ENCODE results near the gene NR2E1. TPM values are rescaled to one million over a fixed set of nuclear protein-coding genes. Genes with fewer than 3 reads are reported as not detected.
A peak's percentile ranks its signal among the peaks of the same experiment; 100 is the strongest.

The NR2E1 gene
- total RNA-seq, 2 experiments from 2014 or later, result not detected

GRCh38 chr6:108174371-108175175 lies 8.8 kb downstream of the NR2E1 start:
- Histone ChIP-seq H3K9me3 (ENCODE audit: control insufficient read depth in 1 of 2, insufficient read depth in 1 of 2, low read length in 2 of 2) (peaks cover 0 to 42% of the 10 kb centered on the region in 2 experiments), H3K36me3 (ENCODE audit: insufficient read depth, low read length) (no peaks in the 10 kb centered on the region), H3K27me3 (ENCODE audit: control insufficient read depth in 1 of 2, insufficient read depth in 2 of 2, low read length in 2 of 2) (peaks cover 73 to 98% of the 10 kb centered on the region in 2 experiments), H3K27ac (ENCODE audit: low read depth in 1 of 2, low read length in 2 of 2) (no peak overlapping the region), H3K4me1 (ENCODE audit: insufficient read depth, low read length) (peaks cover 37% of the 10 kb centered on the region), H3K4me3 (ENCODE audit: low read length) (no peak overlapping the region)
- Mint-ChIP-seq H3K27ac (no peak overlapping the region), H3K4me1 (ENCODE audit: low read depth) (peaks cover 28% of the 10 kb centered on the region), H3K4me3 (no peak overlapping the region), H3K36me3 (ENCODE audit: low read depth) (no peaks in the 10 kb centered on the region), H3K27me3 (peaks cover 98% of the 10 kb centered on the region), H3K9me3 (no peaks in the 10 kb centered on the region)
- CTCF ChIA-PET, result no interaction called here
- DNase-seq, result peak in 3 of 14 experiments; percentile 16 to 52 (median 44)
- no peak for ATAC-seq (ENCODE audit: poor library complexity)
- no peak for TF ChIP-seq CTCF (IDR thresholded peaks at IDR 0.05)
- POLR2A ChIA-PET, result no interaction called here
- intact Hi-C loops (cut with DNase I, micrococcal nuclease), result no loop called here

GRCh38 chr6:108175176-108175591 lies 9.4 kb downstream of the NR2E1 start:
- Histone ChIP-seq H3K27me3 (ENCODE audit: control insufficient read depth in 1 of 2, insufficient read depth in 2 of 2, low read length in 2 of 2) (peaks cover 73 to 97% of the 10 kb centered on the region in 2 experiments), H3K4me1 (ENCODE audit: insufficient read depth, low read length) (peaks cover 33% of the 10 kb centered on the region), H3K9me3 (ENCODE audit: control insufficient read depth in 1 of 2, insufficient read depth in 1 of 2, low read length in 2 of 2) (peaks cover 0 to 37% of the 10 kb centered on the region in 2 experiments), H3K36me3 (ENCODE audit: insufficient read depth, low read length) (no peaks in the 10 kb centered on the region), H3K4me3 (ENCODE audit: low read length) (no peak overlapping the region), H3K27ac (ENCODE audit: low read depth in 1 of 2, low read length in 2 of 2) (no peak overlapping the region)
- peaks cover 98% of the 10 kb centered on the region for H3K27me3 Mint-ChIP-seq
- H3K27ac Mint-ChIP-seq, result no peak overlapping the region
- no peaks in the 10 kb centered on the region for H3K36me3 Mint-ChIP-seq (ENCODE audit: low read depth)
- no peak for TF ChIP-seq CTCF (IDR thresholded peaks at IDR 0.05)
- H3K4me3 Mint-ChIP-seq, result no peak overlapping the region
- no peak for ATAC-seq (ENCODE audit: poor library complexity)
- POLR2A ChIA-PET, result no interaction called here
- no peak for DNase-seq
- peaks cover 28% of the 10 kb centered on the region for H3K4me1 Mint-ChIP-seq (ENCODE audit: low read depth)
- CTCF ChIA-PET, result no interaction called here
- intact Hi-C loops (cut with DNase I, micrococcal nuclease), result no loop called here
- no peaks in the 10 kb centered on the region for H3K9me3 Mint-ChIP-seq

- H3K4me1 ChIP-seq (ENCODE audit: insufficient read depth, low read length), result peaks cover 28% of the 10 kb centered on the region
- ChIA-PET POLR2A (no interaction called here), CTCF (no interaction called here)
- H3K27me3 Mint-ChIP-seq, result peaks cover 98% of the 10 kb centered on the region
- H3K9me3 ChIP-seq (ENCODE audit: control insufficient read depth in 1 of 2, insufficient read depth in 1 of 2, low read length in 2 of 2), result peaks cover 0 to 33% of the 10 kb centered on the region in 2 experiments
- H3K27ac Mint-ChIP-seq, result no peak overlapping the region
- DNase-seq (no peak), ATAC-seq (ENCODE audit: poor library complexity) (no peak)
- H3K36me3 ChIP-seq (ENCODE audit: insufficient read depth, low read length), result no peaks in the 10 kb centered on the region
- no peak overlapping the region for H3K27ac ChIP-seq (ENCODE audit: low read depth in 1 of 2, low read length in 2 of 2)
- H3K36me3 Mint-ChIP-seq (ENCODE audit: low read depth), result no peaks in the 10 kb centered on the region
- no peaks in the 10 kb centered on the region for H3K9me3 Mint-ChIP-seq
- intact Hi-C loops (cut with DNase I, micrococcal nuclease), result no loop called here
- peaks cover 68 to 97% of the 10 kb centered on the region in 2 experiments for H3K27me3 ChIP-seq (ENCODE audit: control insufficient read depth in 1 of 2, insufficient read depth in 2 of 2, low read length in 2 of 2)
- H3K4me3 Mint-ChIP-seq, result no peak overlapping the region
- peak overlapping the region; percentile 28 for H3K4me3 ChIP-seq (ENCODE audit: low read length)
- H3K4me1 Mint-ChIP-seq (ENCODE audit: low read depth), result peaks cover 23% of the 10 kb centered on the region
- no peak for TF ChIP-seq CTCF (IDR thresholded peaks at IDR 0.05)
Observed at GRCh38 chr6:108175592-108176279, 9.9 kb downstream of the NR2E1 start.
